Mesothelial cell of epicardium (in vitro differentiated cells): Measurements from ENCODE around the gene ARHGEF11. TPM values are rescaled to one million over a fixed set of nuclear protein-coding genes. Genes with fewer than 3 reads are reported as not detected.

Experiments used
- DNase-seq, 2 experiments: peaks; one replicate each; pipeline ENCODE4 v3.0.0; 2021; ENCODE audit warnings: low spot score in 2 of 2; ENCODE audit not compliant: unreplicated experiment in 2 of 2
- H3K27ac Mint-ChIP-seq: 2 replicates; pipeline ENCODE4 v1.8.0; 2021; ENCODE audit warnings: mixed read lengths
- H3K27me3 Mint-ChIP-seq: 2 replicates; pipeline ENCODE4 v1.8.0; 2021; ENCODE audit warnings: low read depth, mixed read lengths
- H3K36me3 Mint-ChIP-seq: 2 replicates; pipeline ENCODE4 v1.8.0; 2021; ENCODE audit warnings: mixed read lengths
- H3K4me1 Mint-ChIP-seq: 2 replicates; pipeline ENCODE4 v1.8.0; 2021; ENCODE audit warnings: mixed read lengths
- H3K4me3 Mint-ChIP-seq: 2 replicates; pipeline ENCODE4 v1.8.0; 2021; ENCODE audit warnings: mild to moderate bottlenecking, moderate library complexity, mixed read lengths
- H3K9me3 Mint-ChIP-seq: 2 replicates; pipeline ENCODE4 v1.8.0; 2021; ENCODE audit warnings: mixed read lengths
- total RNA-seq: library from RNA; stranded (reverse); gene quantifications from 3 replicates; pipeline ENCODE4 v1.2.1, GENCODE V29; 2021
- TF ChIP-seq, protein P1 (sequence below): fragments of 200-600 bp; sonication (generic); IDR thresholded peaks from one replicate; pipeline ENCODE4 v1.5.0; 2021; ENCODE audit warnings: antibody characterized with exemption; ENCODE audit not compliant: unreplicated experiment

The ARHGEF11 gene
- total RNA-seq, 1 donor from 2014 or later = 52.5 TPM

GRCh38 chr1:156906206-156906906 is 139.2 kb downstream of the ARHGEF11 start:
- no peaks in the 10 kb centered on the region for H3K9me3 Mint-ChIP-seq
- TF ChIP-seq, protein P1, sequence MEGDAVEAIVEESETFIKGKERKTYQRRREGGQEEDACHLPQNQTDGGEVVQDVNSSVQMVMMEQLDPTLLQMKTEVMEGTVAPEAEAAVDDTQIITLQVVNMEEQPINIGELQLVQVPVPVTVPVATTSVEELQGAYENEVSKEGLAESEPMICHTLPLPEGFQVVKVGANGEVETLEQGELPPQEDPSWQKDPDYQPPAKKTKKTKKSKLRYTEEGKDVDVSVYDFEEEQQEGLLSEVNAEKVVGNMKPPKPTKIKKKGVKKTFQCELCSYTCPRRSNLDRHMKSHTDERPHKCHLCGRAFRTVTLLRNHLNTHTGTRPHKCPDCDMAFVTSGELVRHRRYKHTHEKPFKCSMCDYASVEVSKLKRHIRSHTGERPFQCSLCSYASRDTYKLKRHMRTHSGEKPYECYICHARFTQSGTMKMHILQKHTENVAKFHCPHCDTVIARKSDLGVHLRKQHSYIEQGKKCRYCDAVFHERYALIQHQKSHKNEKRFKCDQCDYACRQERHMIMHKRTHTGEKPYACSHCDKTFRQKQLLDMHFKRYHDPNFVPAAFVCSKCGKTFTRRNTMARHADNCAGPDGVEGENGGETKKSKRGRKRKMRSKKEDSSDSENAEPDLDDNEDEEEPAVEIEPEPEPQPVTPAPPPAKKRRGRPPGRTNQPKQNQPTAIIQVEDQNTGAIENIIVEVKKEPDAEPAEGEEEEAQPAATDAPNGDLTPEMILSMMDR = no peak
- H3K4me1 Mint-ChIP-seq = peaks cover 7% of the 10 kb centered on the region
- H3K36me3 Mint-ChIP-seq = no peaks in the 10 kb centered on the region
- H3K4me3 Mint-ChIP-seq = no peak overlapping the region
- H3K27me3 Mint-ChIP-seq = no peaks in the 10 kb centered on the region
- no peak for DNase-seq
- H3K27ac Mint-ChIP-seq = no peak overlapping the region

- Mint-ChIP-seq H3K27ac (no peak overlapping the region), H3K9me3 (no peaks in the 10 kb centered on the region), H3K4me3 (no peak overlapping the region), H3K27me3 (no peaks in the 10 kb centered on the region), H3K36me3 (no peaks in the 10 kb centered on the region), H3K4me1 (peaks cover 9% of the 10 kb centered on the region)
- DNase-seq = no peak
- TF ChIP-seq, protein P1 = no peak
Measured at GRCh38 chr1:156905651-156906050, 139.9 kb downstream of the ARHGEF11 start.

GRCh38 chr1:156905176-156905575 is 140.4 kb downstream of the ARHGEF11 start:
- H3K4me1 Mint-ChIP-seq = peaks cover 9% of the 10 kb centered on the region
- no peaks in the 10 kb centered on the region for H3K27me3 Mint-ChIP-seq
- TF ChIP-seq, protein P1 = no peak
- DNase-seq = no peak
- H3K27ac Mint-ChIP-seq = no peak overlapping the region
- H3K9me3 Mint-ChIP-seq = no peaks in the 10 kb centered on the region
- H3K4me3 Mint-ChIP-seq = no peak overlapping the region
- H3K36me3 Mint-ChIP-seq = no peaks in the 10 kb centered on the region

- no peaks in the 10 kb centered on the region for H3K36me3 Mint-ChIP-seq
- H3K27ac Mint-ChIP-seq = no peak overlapping the region
- TF ChIP-seq, protein P1 = no peak
- H3K27me3 Mint-ChIP-seq = no peaks in the 10 kb centered on the region
- no peak overlapping the region for H3K4me3 Mint-ChIP-seq
- H3K9me3 Mint-ChIP-seq = no peaks in the 10 kb centered on the region
- H3K4me1 Mint-ChIP-seq = peaks cover 13% of the 10 kb centered on the region
- no peak for DNase-seq
Measured at GRCh38 chr1:156904187-156904959, 141.2 kb downstream of the ARHGEF11 start.

DNA sequence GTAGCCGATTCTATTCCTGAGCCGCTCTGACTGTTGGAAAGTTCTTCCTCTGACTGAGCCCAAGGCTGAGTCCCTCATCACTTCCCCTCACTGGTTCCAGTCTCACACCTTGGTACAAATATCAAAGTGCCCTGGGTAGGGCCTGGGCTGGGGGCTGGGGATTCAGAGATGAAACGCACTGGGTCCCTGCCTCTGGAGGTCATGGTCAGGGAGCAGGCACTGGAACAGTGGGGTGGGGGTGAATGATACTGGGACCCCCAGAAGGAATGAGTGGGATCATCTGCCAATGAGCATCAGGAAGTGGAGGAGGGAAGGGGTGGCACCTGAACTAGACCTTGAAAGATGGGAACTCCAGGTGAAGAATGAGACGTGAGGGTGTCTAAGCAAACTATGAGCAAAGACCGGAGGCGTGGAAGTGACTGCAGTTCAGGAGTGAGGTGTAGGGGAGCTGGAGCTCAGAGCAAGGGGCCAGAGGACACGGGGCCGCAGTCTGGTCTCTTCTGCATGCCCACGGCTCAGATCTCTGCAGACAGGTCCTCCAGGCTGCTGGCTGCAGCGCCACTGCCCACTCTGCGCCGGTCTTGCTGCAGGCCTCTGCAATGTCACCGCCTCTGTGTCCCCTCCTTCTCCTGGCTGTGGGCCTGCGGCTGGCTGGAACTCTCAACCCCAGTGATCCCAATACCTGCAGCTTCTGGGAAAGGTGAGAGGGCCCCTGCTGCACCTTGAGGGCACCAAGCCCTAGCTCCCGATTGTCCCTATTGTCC is 142.0 kb downstream of the ARHGEF11 start:
- Mint-ChIP-seq H3K27me3 (no peaks in the 10 kb centered on the region), H3K9me3 (no peaks in the 10 kb centered on the region), H3K4me3 (no peak overlapping the region), H3K27ac (no peak overlapping the region), H3K36me3 (no peaks in the 10 kb centered on the region), H3K4me1 (peaks cover 15% of the 10 kb centered on the region)
- no peak for DNase-seq
- TF ChIP-seq, protein P1 = no peak
